Left ventricle myocardium inferior (tissue), 1 donor: ENCODE results near the gene PDCD4. TPM values are rescaled to one million over a fixed set of nuclear protein-coding genes. Genes with fewer than 3 reads are reported as not detected.
"Not testable (repeated sequence)": the region's sequence is repeated elsewhere in the genome, so short reads cannot be mapped to it uniquely, and the experiment has no call there.

Source experiments
- DNase-seq: peaks from one replicate; pipeline ENCODE4 v3.0.0-alpha.2; 2020
- H3K27ac ChIP-seq: fragments of 200-600 bp; replicated peaks from 2 replicates; pipeline ENCODE4 v1.8.0; 2021
- H3K27me3 ChIP-seq: fragments of 200-600 bp; 2 replicates; pipeline ENCODE4 v1.8.0; 2021; ENCODE audit warnings: low read depth
- H3K36me3 ChIP-seq: fragments of 200-600 bp; 2 replicates; pipeline ENCODE4 v1.8.0; 2021
- H3K4me1 ChIP-seq: fragments of 200-600 bp; 2 replicates; pipeline ENCODE4 v1.8.0; 2021
- H3K4me3 ChIP-seq: fragments of 200-600 bp; 2 replicates; pipeline ENCODE4 v1.8.0; 2021; ENCODE audit warnings: mild to moderate bottlenecking, moderate library complexity
- H3K9me3 ChIP-seq: fragments of 200-600 bp; replicated peaks from 2 replicates; pipeline ENCODE4 v1.8.0; 2021
- CTCF ChIP-seq: fragments of 200-600 bp; IDR thresholded peaks from 2 replicates; pipeline ENCODE4 v1.8.0; 2021; ENCODE audit warnings: antibody characterized with exemption, mild to moderate bottlenecking, borderline replicate concordance
- intact Hi-C: fragments of 100-400 bp; cut with micrococcal nuclease; formaldehyde crosslinking; loops from one replicate; pipeline ENCODE4 v1.11.0; 2022
- total RNA-seq: library from RNA; stranded (reverse); fragmentation: NEBNext Ultra II Directional; extraction: Animal tissue kit (Norgen Biotek cat#: 25700); gene quantifications from one replicate; pipeline ENCODE4 v1.2.1, GENCODE V29; 2021
- donor health status: DM: no; HTN: yes; CAD: no; lungs with severe emphysema.

The PDCD4 gene
- total RNA-seq, 1 donor from 2014 or later, result 86.5 TPM

DNA sequence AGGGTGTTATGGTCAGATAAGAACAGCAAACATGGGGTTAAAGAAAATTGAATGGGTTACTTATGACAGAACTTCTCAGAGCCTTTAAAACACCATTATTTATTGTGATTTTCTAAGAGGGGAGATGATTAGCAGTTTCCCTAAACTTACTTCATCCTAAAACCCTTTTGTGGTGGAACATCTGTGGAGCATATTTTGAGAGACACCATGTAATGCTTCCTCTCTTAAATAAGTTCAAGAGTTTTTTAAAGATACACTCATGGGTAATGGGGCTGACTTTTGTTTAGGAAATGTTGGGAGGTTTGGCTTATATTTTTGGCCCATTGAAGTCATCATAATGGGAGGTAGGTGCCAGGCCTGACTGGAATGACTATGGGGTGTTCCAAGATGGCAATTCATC is 8.4 kb upstream of the PDCD4 start:
- Histone ChIP-seq H3K4me3 (no peak overlapping the region), H3K4me1 (peaks cover 35% of the 10 kb centered on the region), H3K36me3 (no peaks in the 10 kb centered on the region), H3K9me3 (no peaks in the 10 kb centered on the region), H3K27me3 (no peaks in the 10 kb centered on the region), H3K27ac (no peak overlapping the region)
- intact Hi-C loops, result no loop called here
- no peak for TF ChIP-seq CTCF
- DNase-seq, result no peak

- TF ChIP-seq CTCF, result no peak
- intact Hi-C loops, result no loop called here
- no peak for DNase-seq
- H3K4me3 ChIP-seq, result no peak overlapping the region
- H3K4me1 ChIP-seq, result peaks cover 32% of the 10 kb centered on the region
- H3K27me3 ChIP-seq, result no peaks in the 10 kb centered on the region
- no peaks in the 10 kb centered on the region for H3K9me3 ChIP-seq
- H3K27ac ChIP-seq, result peak overlapping the region; percentile 76
- no peaks in the 10 kb centered on the region for H3K36me3 ChIP-seq
Measured at GRCh38 chr10:110863956-110864355, 7.8 kb upstream of the PDCD4 start.

DNA sequence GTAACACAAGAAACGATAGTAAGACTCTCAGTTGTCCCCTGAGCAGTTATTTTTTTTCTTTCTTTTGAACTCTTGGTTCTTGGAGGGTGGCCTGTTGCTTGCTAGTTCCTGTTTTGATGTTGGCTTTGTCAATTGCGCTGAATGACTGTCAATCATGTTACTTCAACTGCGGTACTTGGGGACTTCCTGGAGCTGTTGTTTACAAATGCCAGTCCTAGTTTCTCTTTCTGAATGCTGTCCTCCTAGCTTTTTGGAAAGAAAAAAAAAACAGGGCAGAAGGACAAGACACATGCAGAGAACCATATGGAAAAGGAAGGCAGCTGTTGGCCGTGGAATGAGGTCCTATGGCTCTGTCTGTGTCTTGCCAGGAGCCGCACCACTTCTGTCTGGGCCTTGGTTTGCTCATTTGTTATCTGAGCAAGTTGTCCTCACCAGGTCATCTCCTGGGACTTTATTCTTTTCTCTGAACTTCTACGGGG is 7.0 kb upstream of the PDCD4 start:
- Histone ChIP-seq H3K27me3 (no peaks in the 10 kb centered on the region), H3K4me3 (peak overlapping the region; percentile 18), H3K27ac (peak overlapping the region; percentile 76), H3K4me1 (peaks cover 25% of the 10 kb centered on the region), H3K9me3 (no peaks in the 10 kb centered on the region), H3K36me3 (no peaks in the 10 kb centered on the region)
- no peak for TF ChIP-seq CTCF
- intact Hi-C loops, result no loop called here
- DNase-seq, result no peak

DNA sequence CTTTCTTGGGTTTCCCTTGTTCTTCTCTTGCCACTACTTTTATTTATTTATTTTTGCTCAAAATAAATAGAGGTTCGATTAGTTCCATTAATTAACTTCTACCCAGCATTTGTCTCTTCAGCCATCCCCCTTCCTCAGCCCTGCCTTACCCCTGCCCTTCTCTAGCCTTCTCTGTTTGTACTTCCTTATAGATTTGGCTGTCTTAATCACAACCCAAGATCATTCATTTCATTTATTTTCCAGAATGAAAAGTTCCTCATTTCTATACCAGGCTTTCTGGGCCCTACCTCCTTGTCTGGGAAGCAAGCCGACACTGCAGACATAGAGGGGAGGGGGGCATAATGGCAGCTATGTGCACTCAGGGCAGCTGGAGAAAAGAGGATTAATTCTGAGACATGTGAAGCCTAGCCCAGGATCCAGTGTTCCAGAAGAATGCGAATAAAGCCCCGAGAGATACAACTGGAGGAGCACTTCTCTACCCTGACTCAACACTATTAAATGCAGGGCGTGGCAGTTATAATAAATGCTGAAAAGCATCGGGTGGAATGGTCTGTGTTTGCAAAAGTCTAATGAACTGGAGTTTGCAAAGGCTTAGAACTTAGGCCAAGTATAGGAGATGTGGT is 6.4 kb upstream of the PDCD4 start:
- TF ChIP-seq CTCF, result no peak
- intact Hi-C loops, result no loop called here
- Histone ChIP-seq H3K36me3 (no peaks in the 10 kb centered on the region), H3K4me1 (peaks cover 21% of the 10 kb centered on the region), H3K9me3 (no peaks in the 10 kb centered on the region), H3K27ac (peak overlapping the region; percentile 76), H3K27me3 (no peaks in the 10 kb centered on the region), H3K4me3 (no peak overlapping the region)
- DNase-seq, result no peak

- peaks cover 19% of the 10 kb centered on the region for H3K4me1 ChIP-seq
- no peak for TF ChIP-seq CTCF
- no peak for DNase-seq
- no peaks in the 10 kb centered on the region for H3K27me3 ChIP-seq
- no peaks in the 10 kb centered on the region for H3K9me3 ChIP-seq
- no peaks in the 10 kb centered on the region for H3K36me3 ChIP-seq
- H3K4me3 ChIP-seq, result no peak overlapping the region
- intact Hi-C loops, result no loop called here
- H3K27ac ChIP-seq, result peak overlapping the region; percentile 76
Measured at GRCh38 chr10:110865809-110866482, 5.8 kb upstream of the PDCD4 start.

- DNase-seq, H3K27me3 ChIP-seq, H3K4me3 ChIP-seq, H3K9me3 ChIP-seq, H3K36me3 ChIP-seq, intact Hi-C loops: not testable (repeated sequence)
- Histone ChIP-seq H3K4me1 (peaks cover 28% of the 10 kb centered on the region), H3K27ac (peak overlapping the region; percentile 45)
Measured at GRCh38 chr10:110867011-110867806, 4.5 kb upstream of the PDCD4 start.
